Ishikawa (cell line): ENCODE results near the gene CHGA.

ENCODE experiments used
- EGR1 ChIP-seq: IDR thresholded peaks from 2 replicates; pipeline ENCODE4 v1.6.1; 2012
- EP300 ChIP-seq: IDR thresholded peaks from 2 replicates; pipeline ENCODE4 v1.6.1; 2012; ENCODE audit warnings: borderline replicate concordance
- MAX ChIP-seq: IDR thresholded peaks from 2 replicates; pipeline ENCODE4 v1.6.1; 2012
- NFIC ChIP-seq: IDR thresholded peaks from 2 replicates; pipeline ENCODE4 v1.6.1; 2012
- RAD21 ChIP-seq: IDR thresholded peaks from 2 replicates; pipeline ENCODE4 v1.6.1; 2012; ENCODE audit warnings: low read depth
- TAF1 ChIP-seq: IDR thresholded peaks from 2 replicates; pipeline ENCODE4 v1.6.1; 2012; ENCODE audit warnings: low read depth, mild to moderate bottlenecking
- TCF12 ChIP-seq: IDR thresholded peaks from 2 replicates; pipeline ENCODE4 v1.6.1; 2012; ENCODE audit warnings: low read depth
- USF1 ChIP-seq: IDR thresholded peaks from 2 replicates; pipeline ENCODE4 v1.6.1; 2012
- YY1 ChIP-seq: IDR thresholded peaks from 2 replicates; pipeline ENCODE4 v1.6.1; 2012; ENCODE audit warnings: low read depth
- TF ChIP-seq, protein P1 (sequence below): IDR thresholded peaks from 2 replicates; pipeline ENCODE4 v1.6.1; 2012; ENCODE audit warnings: low read depth, mild to moderate bottlenecking

- TF ChIP-seq MAX (no peak), YY1 (no peak), EGR1 (no peak), NFIC (no peak), TAF1 (no peak), EP300 (no peak), RAD21 (no peak), USF1 (no peak), TCF12 (no peak)
- TF ChIP-seq, protein P1, sequence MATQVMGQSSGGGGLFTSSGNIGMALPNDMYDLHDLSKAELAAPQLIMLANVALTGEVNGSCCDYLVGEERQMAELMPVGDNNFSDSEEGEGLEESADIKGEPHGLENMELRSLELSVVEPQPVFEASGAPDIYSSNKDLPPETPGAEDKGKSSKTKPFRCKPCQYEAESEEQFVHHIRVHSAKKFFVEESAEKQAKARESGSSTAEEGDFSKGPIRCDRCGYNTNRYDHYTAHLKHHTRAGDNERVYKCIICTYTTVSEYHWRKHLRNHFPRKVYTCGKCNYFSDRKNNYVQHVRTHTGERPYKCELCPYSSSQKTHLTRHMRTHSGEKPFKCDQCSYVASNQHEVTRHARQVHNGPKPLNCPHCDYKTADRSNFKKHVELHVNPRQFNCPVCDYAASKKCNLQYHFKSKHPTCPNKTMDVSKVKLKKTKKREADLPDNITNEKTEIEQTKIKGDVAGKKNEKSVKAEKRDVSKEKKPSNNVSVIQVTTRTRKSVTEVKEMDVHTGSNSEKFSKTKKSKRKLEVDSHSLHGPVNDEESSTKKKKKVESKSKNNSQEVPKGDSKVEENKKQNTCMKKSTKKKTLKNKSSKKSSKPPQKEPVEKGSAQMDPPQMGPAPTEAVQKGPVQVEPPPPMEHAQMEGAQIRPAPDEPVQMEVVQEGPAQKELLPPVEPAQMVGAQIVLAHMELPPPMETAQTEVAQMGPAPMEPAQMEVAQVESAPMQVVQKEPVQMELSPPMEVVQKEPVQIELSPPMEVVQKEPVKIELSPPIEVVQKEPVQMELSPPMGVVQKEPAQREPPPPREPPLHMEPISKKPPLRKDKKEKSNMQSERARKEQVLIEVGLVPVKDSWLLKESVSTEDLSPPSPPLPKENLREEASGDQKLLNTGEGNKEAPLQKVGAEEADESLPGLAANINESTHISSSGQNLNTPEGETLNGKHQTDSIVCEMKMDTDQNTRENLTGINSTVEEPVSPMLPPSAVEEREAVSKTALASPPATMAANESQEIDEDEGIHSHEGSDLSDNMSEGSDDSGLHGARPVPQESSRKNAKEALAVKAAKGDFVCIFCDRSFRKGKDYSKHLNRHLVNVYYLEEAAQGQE: no peak
These were observed 36.2 kb downstream of the CHGA start for GRCh38 chr14:92959189-92959531.
